H1 (cell line): ENCODE results near the gene PI4KA. TPM values are rescaled to one million over a fixed set of nuclear protein-coding genes. Genes with fewer than 3 reads are reported as not detected.

ENCODE experiments used
- CTCF ChIA-PET: fragments of 300-600 bp; sonication (Branson Sonifier 250); formaldehyde crosslinking; loops from one replicate; lab custom pipeline; 2021; ENCODE audit not compliant: partially characterized antibody; lab: Charles Lee
- POLR2A ChIA-PET: fragments of 300-600 bp; sonication (Branson Sonifier 250); formaldehyde crosslinking; loops from one replicate; lab custom pipeline; 2021; ENCODE audit warnings: inconsistent platforms; ENCODE audit not compliant: partially characterized antibody; lab: Charles Lee
- DNase-seq, 2 experiments: peaks; one replicate each; pipeline versions ENCODE4 v3.0.0 to v3.0.0-alpha.2; 2010 to 2022; ENCODE audit warnings: low spot score in 2 of 2, low read depth in 1 of 2, mixed read lengths in 1 of 2
- FAIRE-seq: peaks from 2 replicates; lab custom pipeline; 2011; peaks lifted over from hg19 to GRCh38; lab: Jason Lieb, UNC
- H2AFZ ChIP-seq: 2 replicates; pipeline ENCODE4 v1.8.1; 2012; ENCODE audit warnings: low read length, inconsistent platforms
- H2AK5ac ChIP-seq: 2 replicates; pipeline ENCODE4 v1.6.1; 2013; ENCODE audit warnings: low read depth, low read length
- H2BK120ac ChIP-seq: replicated peaks from 2 replicates; pipeline ENCODE3; 2013; ENCODE audit warnings: low read depth, low read length, inconsistent platforms
- H2BK12ac ChIP-seq: 2 replicates; pipeline ENCODE4 v1.6.1; 2013; ENCODE audit warnings: low read depth, low read length
- H2BK15ac ChIP-seq: 2 replicates; pipeline ENCODE4 v1.6.1; 2013; ENCODE audit warnings: low read length
- H2BK20ac ChIP-seq: 2 replicates; pipeline ENCODE4 v1.6.1; 2013; ENCODE audit warnings: low read length
- H2BK5ac ChIP-seq: 2 replicates; pipeline ENCODE4 v1.6.1; 2013; ENCODE audit warnings: low read depth, low read length
- H3K14ac ChIP-seq: 2 replicates; pipeline ENCODE4 v1.6.1; 2013; ENCODE audit warnings: inconsistent platforms; ENCODE audit not compliant: insufficient read length
- H3K18ac ChIP-seq: 2 replicates; pipeline ENCODE4 v1.6.1; 2013; ENCODE audit warnings: low read length; ENCODE audit errors: extremely low read depth
- H3K23ac ChIP-seq: 2 replicates; pipeline ENCODE4 v1.6.1; 2013; ENCODE audit warnings: inconsistent platforms; ENCODE audit not compliant: insufficient read length
- H3K23me2 ChIP-seq: 2 replicates; pipeline ENCODE4 v1.6.1; 2013; ENCODE audit warnings: low read depth, low read length
- H3K27ac ChIP-seq: 2 replicates; pipeline ENCODE4 v1.6.1; 2011; ENCODE audit warnings: low read depth, low read length, inconsistent platforms
- H3K27me3 ChIP-seq, 4 experiments: replicated peaks in 1 of 4; 1 replicate in 1 of 4; 2 replicates in 3 of 4; pipeline versions ENCODE4 v1.6.1 to v1.8.1; 2011 to 2013; ENCODE audit warnings: low read length in 3 of 4, mild to moderate bottlenecking in 3 of 4, inconsistent platforms in 2 of 4, mixed read lengths in 2 of 4, moderate library complexity in 1 of 4; ENCODE audit not compliant: control insufficient read depth in 3 of 4, insufficient read depth in 3 of 4; ENCODE audit errors: extremely low read depth in 1 of 4
- H3K36me3 ChIP-seq, 4 experiments: 2 replicates each; pipeline versions ENCODE4 v1.6.1 to v1.8.1; 2011 to 2013; ENCODE audit warnings: mild to moderate bottlenecking in 4 of 4, low read length in 3 of 4, moderate library complexity in 2 of 4, control low read depth in 1 of 4, inconsistent platforms in 1 of 4; ENCODE audit not compliant: insufficient read depth in 4 of 4, control insufficient read depth in 2 of 4
- H3K4ac ChIP-seq: replicated peaks from 2 replicates; pipeline ENCODE3; 2013; ENCODE audit warnings: low read length, low read depth, mixed read lengths, inconsistent platforms; ENCODE audit not compliant: insufficient read length
- H3K4me1 ChIP-seq, 4 experiments: replicated peaks in 1 of 4; 1 replicate in 1 of 4; 2 replicates in 3 of 4; pipeline versions ENCODE4 v1.6.1 to v1.8.1; 2011 to 2013; ENCODE audit warnings: low read length in 3 of 4, inconsistent platforms in 2 of 4, mixed read lengths in 1 of 4; ENCODE audit not compliant: insufficient read depth in 4 of 4, control insufficient read depth in 3 of 4
- H3K4me2 ChIP-seq, 2 experiments: 2 replicates each; pipeline versions ENCODE4 v1.6.1 to v1.8.1; 2011 to 2013; ENCODE audit warnings: low read depth in 2 of 2, low read length in 2 of 2, control low read depth in 1 of 2, inconsistent platforms in 1 of 2, mild to moderate bottlenecking in 1 of 2; ENCODE audit not compliant: insufficient read depth in 1 of 2
- H3K4me3 ChIP-seq, 4 experiments: fragments of 200-600, 300-600 bp in 1 of 4; sonication (generic), shearing (Covaris generic), sonication (Bioruptor Twin) in 1 of 4; 2 replicates each; pipeline versions ENCODE4 v1.5.1 to v1.8.1; 2011 to 2016; ENCODE audit warnings: low read length in 4 of 4, low read depth in 3 of 4, control low read depth in 2 of 4, inconsistent platforms in 2 of 4, mild to moderate bottlenecking in 2 of 4, mixed read lengths in 1 of 4, moderate library complexity in 1 of 4; ENCODE audit not compliant: insufficient read depth in 2 of 4; ENCODE audit errors: extremely low read depth in 1 of 4
- H3K56ac ChIP-seq: replicated peaks from 2 replicates; pipeline ENCODE3; 2013; ENCODE audit warnings: low read depth, mild to moderate bottlenecking, mixed read lengths, low read length, inconsistent platforms; ENCODE audit not compliant: insufficient read length
- H3K79me1 ChIP-seq: 2 replicates; pipeline ENCODE4 v1.6.1; 2013; ENCODE audit warnings: low read depth, low read length, control low read depth
- H3K79me2 ChIP-seq, 2 experiments: 2 replicates each; pipeline versions ENCODE4 v1.6.1 to v1.8.1; 2012 to 2013; ENCODE audit warnings: low read length in 2 of 2, mild to moderate bottlenecking in 2 of 2, inconsistent platforms in 1 of 2; ENCODE audit not compliant: insufficient read depth in 2 of 2, control insufficient read depth in 1 of 2
- H3K9ac ChIP-seq, 4 experiments: replicated peaks in 1 of 4; 1 replicate in 1 of 4; 2 replicates in 3 of 4; pipeline versions ENCODE4 v1.6.1 to v1.8.1; 2011 to 2013; ENCODE audit warnings: low read depth in 3 of 4, low read length in 3 of 4, control low read depth in 2 of 4, mild to moderate bottlenecking in 2 of 4, moderate library complexity in 2 of 4, inconsistent platforms in 1 of 4; ENCODE audit errors: extremely low read depth in 1 of 4
- H3K9me3 ChIP-seq, 2 experiments: 2 replicates each; pipeline versions ENCODE4 v1.6.1 to v1.8.1; 2012 to 2013; ENCODE audit warnings: mild to moderate bottlenecking in 2 of 2, moderate library complexity in 2 of 2, control low read depth in 1 of 2, inconsistent platforms in 1 of 2, low read depth in 1 of 2, low read length in 1 of 2, mixed read lengths in 1 of 2; ENCODE audit not compliant: insufficient read depth in 2 of 2
- H4K20me1 ChIP-seq, 2 experiments: replicated peaks in 1 of 2; 2 replicates each; pipeline versions ENCODE3 to v1.8.1; 2011 to 2013; ENCODE audit warnings: inconsistent platforms in 2 of 2, low read length in 2 of 2, mild to moderate bottlenecking in 1 of 2; ENCODE audit not compliant: insufficient read depth in 2 of 2, control insufficient read depth in 1 of 2
- H4K5ac ChIP-seq: 2 replicates; pipeline ENCODE4 v1.6.1; 2013; ENCODE audit warnings: low read length, low read depth, mixed read lengths, inconsistent platforms; ENCODE audit not compliant: insufficient read length
- H4K8ac ChIP-seq: 2 replicates; pipeline ENCODE4 v1.8.0; 2013; ENCODE audit warnings: mild to moderate bottlenecking, moderate library complexity, low read length, inconsistent platforms; ENCODE audit not compliant: insufficient read depth; ENCODE audit errors: extremely low read depth
- H4K91ac ChIP-seq: replicated peaks from 2 replicates; pipeline ENCODE3; 2013; ENCODE audit warnings: low read length, mixed read lengths, inconsistent platforms; ENCODE audit not compliant: insufficient read length
- CBX8 ChIP-seq: fragments of 300-800, 300-1000 bp; sonication (generic); IDR thresholded peaks from 2 replicates; pipeline ENCODE4 v1.7.1; 2016; ENCODE audit warnings: low read depth, low read length, borderline replicate concordance
- CHD2 ChIP-seq: IDR thresholded peaks from 2 replicates; pipeline ENCODE4 v1.6.1; 2012; ENCODE audit warnings: low read length, improper control_type of control experiment
- CTCF ChIP-seq, 3 experiments: IDR thresholded peaks; 1 replicate in 2 of 3; 2 replicates in 1 of 3; pipeline versions ENCODE4 v1.5.1 to v1.6.1; 2011; ENCODE audit warnings: low read length in 3 of 3, mild to moderate bottlenecking in 3 of 3, inconsistent platforms in 2 of 3, low read depth in 1 of 3, moderate library complexity in 1 of 3; ENCODE audit not compliant: insufficient read depth in 1 of 3; ENCODE audit errors: control extremely low read depth in 1 of 3
- GTF2F1 ChIP-seq: IDR thresholded peaks from 2 replicates; pipeline ENCODE4 v1.6.1; 2012; ENCODE audit warnings: low read depth, low read length, improper control_type of control experiment, borderline replicate concordance
- KDM4A ChIP-seq: IDR thresholded peaks from one replicate; pipeline ENCODE4 v1.7.1; 2012; ENCODE audit warnings: low read depth, mild to moderate bottlenecking, moderate library complexity, low read length, inconsistent platforms; ENCODE audit not compliant: severe bottlenecking
- RBBP5 ChIP-seq: IDR thresholded peaks from 2 replicates; pipeline ENCODE4 v1.7.1; 2012; ENCODE audit warnings: low read depth, mild to moderate bottlenecking, inconsistent platforms, low read length, moderate library complexity, borderline replicate concordance
- RNF2 ChIP-seq: fragments of 200-900, 300-1000 bp; sonication (generic); IDR thresholded peaks from 2 replicates; pipeline ENCODE4 v1.7.1; 2016; ENCODE audit warnings: borderline replicate concordance, low read depth, mild to moderate bottlenecking, antibody characterized with exemption, low read length; ENCODE audit not compliant: poor library complexity, severe bottlenecking; ENCODE audit errors: missing control alignments
- SRF ChIP-seq: IDR thresholded peaks from 2 replicates; pipeline ENCODE4 v1.6.1; 2011; ENCODE audit warnings: mild to moderate bottlenecking, low read depth, low read length, moderate library complexity
- WGBS, 2 experiments: shearing (Covaris generic) in 1 of 2; methylation state at CpG; one replicate each; pipeline versions ENCODE4 v1.1.6 to v1.1.7; 2013 to 2015; ENCODE audit warnings: low lambda C conversion rate in 2 of 2, mixed read lengths in 2 of 2, inconsistent platforms in 1 of 2, low coverage in 1 of 2, missing lambda C conversion rate in 1 of 2; ENCODE audit not compliant: insufficient replicate concordance in 2 of 2, insufficient coverage in 1 of 2, insufficient read length in 1 of 2; ENCODE audit errors: extremely low coverage in 1 of 2, missing lambda C conversion rate in 1 of 2; 5-methylcytosine and 5-hydroxymethylcytosine counted together
- polyA plus RNA-seq, 7 experiments: library from polyadenylated mRNA; depleted of rRNA in 3 of 7; stranded (reverse) in 5 of 7; unstranded in 2 of 7; fragments of >200 nt in 5 of 7; fragments of 200-250 nt in 2 of 7; gene quantifications; 1 replicate in 5 of 7; 2 replicates in 1 of 7; 4 replicates in 1 of 7; pipeline versions ENCODE4 v1.2.1 to v1.2.3, GENCODE V29; 2011 to 2013; ENCODE audit warnings: missing spikeins in 2 of 7, mixed read lengths in 2 of 7
- total RNA-seq: library from RNA; stranded (reverse); fragmentation: NEBNext Ultra II Directional; extraction: Animal tissue kit (Norgen Biotek cat#: 25700); gene quantifications from 2 replicates; pipeline ENCODE4 v1.2.1, GENCODE V29; 2021
- TF ChIP-seq, protein P1 (sequence below): IDR thresholded peaks from 2 replicates; pipeline ENCODE4 v1.6.1; 2012; ENCODE audit warnings: inconsistent platforms

PI4KA gene
- total and polyA plus RNA-seq, 2 of the 8 experiments (the other 6 are each of a cell fraction or from before 2014, with no cell fraction given) = 22.5 to 37.7 TPM

- Histone ChIP-seq H3K4me2 (no peak overlapping the region), H2BK5ac (no peak overlapping the region), H3K56ac (no peak overlapping the region), H3K36me3 (no peaks in the 10 kb centered on the region), H2BK20ac (no peak overlapping the region), H3K23ac (no peak overlapping the region), H4K5ac (no peak overlapping the region), H4K91ac (no peak overlapping the region), H3K18ac (no peak overlapping the region), H2AK5ac (no peak overlapping the region), H3K4me3 (no peak overlapping the region), H3K79me2 (no peaks in the 10 kb centered on the region), H4K20me1 (no peaks in the 10 kb centered on the region), H3K4ac (no peak overlapping the region), H2AFZ (no peak overlapping the region), H3K23me2 (no peaks in the 10 kb centered on the region; the same call in 1 of the 2 replicates), H3K14ac (no peak overlapping the region), H3K79me1 (no peaks in the 10 kb centered on the region), H3K27ac (no peak overlapping the region), H3K27me3 (no peaks in the 10 kb centered on the region), H2BK12ac (no peak overlapping the region), H2BK120ac (no peak overlapping the region), H3K9me3 (no peaks in the 10 kb centered on the region), H4K8ac (no peak overlapping the region), H3K4me1 (no peaks in the 10 kb centered on the region), H2BK15ac (no peak overlapping the region), H3K9ac (no peak overlapping the region)
- ChIA-PET POLR2A (no interaction called here), CTCF (interaction anchor here (0.7 to 3.0 kb wide), 3 partner anchors 20 to 165 kb away, joined by 3 to 14 read pairs (median 3); no protein-coding TSS in a partner anchor)
- DNase-seq (no peak), FAIRE-seq (no peak)
- 88% methylated on average over 13 of the region's 13 CpGs; no CpG with 5 or more reads in 1 of the 2 experiments for WGBS, 2 experiments
- TF ChIP-seq RNF2 (no peak), RBBP5 (no peak), CHD2 (no peak), CTCF (IDR thresholded peaks at IDR 0.05; ENCODE audit: control extremely low read depth in 1 of 3, insufficient read depth in 1 of 3, low read depth in 1 of 3, low read length in 3 of 3) (no peak), SRF (no peak), KDM4A (no peak), CBX8 (no peak), GTF2F1 (no peak)
- TF ChIP-seq, protein P1, sequence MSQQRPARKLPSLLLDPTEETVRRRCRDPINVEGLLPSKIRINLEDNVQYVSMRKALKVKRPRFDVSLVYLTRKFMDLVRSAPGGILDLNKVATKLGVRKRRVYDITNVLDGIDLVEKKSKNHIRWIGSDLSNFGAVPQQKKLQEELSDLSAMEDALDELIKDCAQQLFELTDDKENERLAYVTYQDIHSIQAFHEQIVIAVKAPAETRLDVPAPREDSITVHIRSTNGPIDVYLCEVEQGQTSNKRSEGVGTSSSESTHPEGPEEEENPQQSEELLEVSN = no peak
- TF ChIP-seq, all 59 proteins: peak for 0
Measured at GRCh38 chr22:20720692-20721408, 137.8 kb downstream of the PI4KA start.
